K562 (cell line): Measurements from ENCODE around the gene CRKL. TPM values are rescaled to one million over a fixed set of nuclear protein-coding genes. Genes with fewer than 3 reads are reported as not detected.

Experiments used
- HNRNPLL ChIP-seq: fragments of 200-400 bp; formaldehyde crosslinking; IDR thresholded peaks from 2 replicates; pipeline ENCODE4 v1.6.1; 2017; ENCODE audit warnings: low read length, low read depth, mild to moderate bottlenecking; ENCODE audit not compliant: poor library complexity, severe bottlenecking
- MAZ ChIP-seq, 2 experiments: fragments of 450-650 bp in 1 of 2; sonication (generic) in 1 of 2; formaldehyde crosslinking; IDR thresholded peaks in 1 of 2; conservative IDR thresholded peaks in 1 of 2; 2 replicates each; pipeline versions ENCODE4 v1.4.0 to v1.5.0; 2020; ENCODE audit warnings: mild to moderate bottlenecking in 1 of 2, missing genetic modification reagents in 1 of 2
- POLR2A ChIP-seq: fragments of 450-650 bp; conservative IDR thresholded peaks from 2 replicates; pipeline ENCODE4 v1.6.1; 2016
- PREB ChIP-seq: sonication (generic); formaldehyde crosslinking; IDR thresholded peaks from 2 replicates; pipeline ENCODE4 v1.8.1; 2023; ENCODE audit warnings: mild to moderate bottlenecking, missing genetic modification reagents
- RAD21 ChIP-seq, 2 experiments: fragments of 250-450 bp in 1 of 2; fragments of 450-650 bp in 1 of 2; sonication (Bioruptor Pico) in 1 of 2; formaldehyde crosslinking in 1 of 2; IDR thresholded peaks in 1 of 2; conservative IDR thresholded peaks in 1 of 2; 2 replicates each; pipeline versions ENCODE4 v1.4.0 to v1.8.0; 2020 to 2022; ENCODE audit warnings: mild to moderate bottlenecking in 2 of 2, moderate library complexity in 1 of 2
- REST ChIP-seq, 2 experiments: fragments of 450-650 bp; formaldehyde crosslinking in 1 of 2; IDR thresholded peaks; 2 replicates each; pipeline versions ENCODE4 v1.4.0 to v1.6.1; 2014 to 2020; ENCODE audit warnings: mild to moderate bottlenecking in 2 of 2, borderline replicate concordance in 1 of 2, low read depth in 1 of 2
- YBX1 ChIP-seq: fragments of 450-650 bp; IDR thresholded peaks from 2 replicates; pipeline ENCODE4 v1.7.1; 2016; ENCODE audit warnings: mild to moderate bottlenecking
- YY1 ChIP-seq, 3 experiments: IDR thresholded peaks; 2 replicates each; pipeline ENCODE4 v1.6.1; 2011; ENCODE audit warnings: low read length in 2 of 3, mild to moderate bottlenecking in 2 of 3, moderate library complexity in 2 of 3, borderline replicate concordance in 1 of 3, control low read depth in 1 of 3, low read depth in 1 of 3; ENCODE audit not compliant: insufficient read depth in 3 of 3, insufficient replicate concordance in 2 of 3, control insufficient read depth in 1 of 3, insufficient read length in 1 of 3; ENCODE audit errors: extremely low read depth in 1 of 3
- ZBTB8A ChIP-seq: fragments of 450-650 bp; IDR thresholded peaks from 2 replicates; pipeline ENCODE4 v1.6.1; 2018; ENCODE audit warnings: mild to moderate bottlenecking, moderate library complexity; ENCODE audit not compliant: partially characterized antibody
- polyA plus RNA-seq, 8 experiments: library from polyadenylated mRNA; depleted of rRNA in 4 of 8; stranded (reverse) in 5 of 8; unstranded in 3 of 8; fragments of >200 nt; fragmentation: Nextera tagmentation in 2 of 8; fragmentation: Illumina TruSeq in 1 of 8; extraction: Ambion mirVana in 2 of 8; extraction: Trizol in 1 of 8; gene quantifications; 2 replicates each; pipeline versions ENCODE4 v1.2.1 to v1.2.3, GENCODE V29; 2011 to 2014; ENCODE audit warnings: inconsistent platforms in 1 of 8, missing spikeins in 1 of 8
- total RNA-seq, 7 experiments: library from RNA; depleted of rRNA in 6 of 7; stranded (reverse); fragments of >200 nt in 6 of 7; fragmentation: Illumina TruSeq in 2 of 7; extraction: Trizol in 2 of 7; gene quantifications; 2 replicates each; pipeline versions ENCODE4 v1.2.1 to v1.2.3, GENCODE V29; 2011 to 2021; ENCODE audit warnings: low replicate concordance in 1 of 7

The CRKL gene
- total and polyA plus RNA-seq, 9 of the 15 experiments (the other 6 are each of a cell fraction or from before 2014, with no cell fraction given), result 100 to 263 (median 124) TPM

- TF ChIP-seq PREB (CRISPR knock-in tag) (no peak), YBX1 (no peak), REST (IDR thresholded peaks at IDR 0.05; ENCODE audit: borderline replicate concordance) (no peak), REST (CRISPR knock-in tag; IDR thresholded peaks at IDR 0.05; ENCODE audit: low read depth) (0 out of 2 replicates have a peak, but pooled peaks have one; percentile 25), POLR2A (no peak), ZBTB8A (no peak), HNRNPLL (peak; percentile 3), MAZ (CRISPR knock-in tag; conservative IDR thresholded peaks at IDR 0.05 in 1 of 2, IDR thresholded peaks at IDR 0.05 in 1 of 2) (0 out of 4 replicates have a peak, but pooled peaks of 1 of the 2 experiments have one; percentile 14), RAD21 (CRISPR knock-in tag; conservative IDR thresholded peaks at IDR 0.05 in 1 of 2, IDR thresholded peaks at IDR 0.05 in 1 of 2) (peak in 1 of 2 experiments; percentile 27; a peak in 2 of 4 replicates), YY1 (IDR thresholded peaks at IDR 0.05; ENCODE audit: borderline replicate concordance in 1 of 3, control insufficient read depth in 1 of 3, extremely low read depth in 1 of 3, insufficient read depth in 3 of 3, insufficient read length in 1 of 3, insufficient replicate concordance in 2 of 3, low read depth in 1 of 3, low read length in 2 of 3) (peak in 1 of 3 experiments; percentile 12)
- TF ChIP-seq, all 486 proteins: peak for 9
These were observed 71.5 kb downstream of the CRKL start (continued) for GRCh38 chr22:20988573-20989322.
